Stimulated activated naive B cell treated with anti-CD40 and anti-IgM and Interleukin-4, amounts not matched to agents 10 μg/mL and 1 μg/mL and 100 μg/mL, for 72 hours (primary cell): ENCODE results near the gene FOXA3.

ENCODE experiments used
- ATAC-seq, 2 donors: fragments of 150-1000 bp; cut with Tn5 transposase; replicated peaks; 2 replicates each; pipeline ENCODE4 v1.10.0; 2021; ENCODE audit warnings: moderate library complexity in 1 of 2
- DNase-seq: peaks from one replicate; pipeline ENCODE4 v3.0.0; 2021
- H3K27ac Mint-ChIP-seq: one replicate; pipeline ENCODE4 v1.8.0; 2022; ENCODE audit warnings: mild to moderate bottlenecking, mixed read lengths
- H3K27me3 Mint-ChIP-seq, 2 donors: one replicate each; pipeline ENCODE4 v1.8.0; 2022; ENCODE audit warnings: mixed read lengths in 2 of 2
- H3K36me3 Mint-ChIP-seq, 2 donors: one replicate each; pipeline ENCODE4 v1.8.0; 2022; ENCODE audit warnings: mixed read lengths in 2 of 2, mild to moderate bottlenecking in 1 of 2
- H3K4me1 Mint-ChIP-seq, 2 donors: one replicate each; pipeline ENCODE4 v1.8.0; 2022; ENCODE audit warnings: mixed read lengths in 2 of 2, mild to moderate bottlenecking in 1 of 2
- H3K4me3 Mint-ChIP-seq, 2 donors: one replicate each; pipeline ENCODE4 v1.8.0; 2022; ENCODE audit warnings: mild to moderate bottlenecking in 2 of 2, mixed read lengths in 2 of 2, moderate library complexity in 1 of 2
- H3K9me3 Mint-ChIP-seq, 2 donors: one replicate each; pipeline ENCODE4 v1.8.0; 2022; ENCODE audit warnings: mixed read lengths in 2 of 2, mild to moderate bottlenecking in 1 of 2

Gene FOXA3

DNA sequence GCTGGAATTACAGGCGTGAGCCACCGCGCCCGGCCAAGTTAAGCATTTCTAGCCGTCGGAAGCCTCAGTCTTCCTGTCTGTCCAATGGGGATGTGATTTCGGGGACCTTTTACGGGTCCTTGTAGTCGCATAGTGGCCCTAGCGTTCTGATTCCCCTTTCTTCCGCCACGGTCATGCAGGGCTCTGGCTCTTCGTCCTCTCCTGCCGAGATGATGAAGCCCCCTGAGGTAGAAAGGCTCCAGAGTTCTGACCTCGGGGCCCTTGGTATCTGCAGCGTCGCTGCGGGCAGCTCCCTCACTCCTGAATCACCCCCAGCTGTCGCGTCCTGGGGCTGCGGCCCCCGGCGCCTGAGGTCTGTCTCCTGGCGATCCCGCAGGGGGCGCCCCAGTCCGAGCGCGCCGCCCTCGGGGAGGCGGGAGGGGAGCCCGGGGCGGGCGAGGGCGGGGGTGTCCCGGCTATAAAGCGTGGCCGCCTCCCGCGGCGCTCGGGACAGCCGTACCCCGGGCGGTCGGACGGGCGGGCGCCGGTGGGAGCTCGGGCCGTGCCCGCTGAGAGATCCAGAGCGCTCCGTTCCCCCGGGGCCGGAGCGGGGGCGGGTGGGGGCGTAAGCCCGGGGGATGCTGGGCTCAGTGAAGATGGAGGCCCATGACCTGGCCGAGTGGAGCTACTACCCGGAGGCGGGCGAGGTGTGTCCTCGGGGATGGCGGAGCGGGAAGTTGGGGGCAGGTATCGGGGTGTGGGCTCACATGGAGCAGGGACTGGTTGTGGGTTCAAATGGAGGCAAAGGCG, at the start of gene FOXA3:
Gene FOXA3, plus strand, starts transcription at position 487 of the 789 bp plus-strand sequence. Its CDS starts 131 bp downstream, at position 618.
- ATAC-seq (peak; percentile 8), DNase-seq (peak; percentile 39)
- no peaks in the 10 kb centered on the region for H3K9me3 Mint-ChIP-seq
- H3K27ac Mint-ChIP-seq: peak within 1 kb of the TSS; percentile 96
- H3K4me1 Mint-ChIP-seq: peaks cover 15 to 31% of the 10 kb centered on the region in 2 donors
- H3K27me3 Mint-ChIP-seq: peaks cover 26 to 34% of the 10 kb centered on the region in 2 donors
- peak within 1 kb of the TSS; percentile 90 to 91 for H3K4me3 Mint-ChIP-seq
- peaks cover 6 to 14% of the 10 kb centered on the region in 2 donors for H3K36me3 Mint-ChIP-seq

DNA sequence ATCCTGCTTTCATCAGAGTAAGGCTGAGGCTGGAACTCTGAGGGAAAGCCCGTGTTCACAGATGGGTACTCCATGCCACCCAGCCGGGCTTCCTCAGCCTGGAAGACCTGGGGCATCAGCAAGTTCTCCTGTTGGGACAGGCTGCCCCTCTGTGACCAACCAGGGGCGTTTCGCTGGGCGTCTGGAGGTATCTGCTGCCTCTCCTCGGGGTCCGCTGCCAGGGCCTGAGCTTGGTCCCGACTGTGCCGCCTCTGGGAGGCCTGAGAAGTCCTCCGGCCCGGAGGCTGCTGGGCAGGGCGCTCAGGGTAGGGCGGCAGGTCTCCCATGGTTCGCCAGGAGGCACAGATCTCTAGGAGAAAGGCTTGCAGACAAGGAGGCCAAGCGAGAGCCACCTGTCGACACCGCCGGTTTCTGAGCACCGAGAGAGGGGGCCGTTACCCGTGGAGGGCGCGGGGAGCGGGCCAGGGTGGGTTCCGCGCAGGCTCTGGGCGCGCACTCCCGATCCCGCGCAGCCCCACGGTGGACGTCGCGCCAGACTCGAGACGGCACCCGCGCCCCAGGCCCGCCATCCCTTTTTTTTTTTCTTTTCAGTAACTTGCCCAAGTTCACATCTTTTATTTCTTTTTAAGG, 49.2 kb upstream of the FOXA3 start, which contains the start of gene RSPH6A:
Gene RSPH6A, minus strand, starts transcription at position 458 of the 630 bp plus-strand sequence. Its CDS starts 132 bp downstream, at position 326.
- Mint-ChIP-seq H3K4me1 (peaks cover 13 to 34% of the 10 kb centered on the region in 2 donors), H3K4me3 (peak within 1 kb of the TSS; percentile 52 to 64), H3K27ac (peak within 1 kb of the TSS; percentile 66), H3K9me3 (no peaks in the 10 kb centered on the region), H3K27me3 (peaks cover 12 to 35% of the 10 kb centered on the region in 2 donors), H3K36me3 (peaks cover 38 to 43% of the 10 kb centered on the region in 2 donors)
- DNase-seq: no peak
- no peak for ATAC-seq

DNA sequence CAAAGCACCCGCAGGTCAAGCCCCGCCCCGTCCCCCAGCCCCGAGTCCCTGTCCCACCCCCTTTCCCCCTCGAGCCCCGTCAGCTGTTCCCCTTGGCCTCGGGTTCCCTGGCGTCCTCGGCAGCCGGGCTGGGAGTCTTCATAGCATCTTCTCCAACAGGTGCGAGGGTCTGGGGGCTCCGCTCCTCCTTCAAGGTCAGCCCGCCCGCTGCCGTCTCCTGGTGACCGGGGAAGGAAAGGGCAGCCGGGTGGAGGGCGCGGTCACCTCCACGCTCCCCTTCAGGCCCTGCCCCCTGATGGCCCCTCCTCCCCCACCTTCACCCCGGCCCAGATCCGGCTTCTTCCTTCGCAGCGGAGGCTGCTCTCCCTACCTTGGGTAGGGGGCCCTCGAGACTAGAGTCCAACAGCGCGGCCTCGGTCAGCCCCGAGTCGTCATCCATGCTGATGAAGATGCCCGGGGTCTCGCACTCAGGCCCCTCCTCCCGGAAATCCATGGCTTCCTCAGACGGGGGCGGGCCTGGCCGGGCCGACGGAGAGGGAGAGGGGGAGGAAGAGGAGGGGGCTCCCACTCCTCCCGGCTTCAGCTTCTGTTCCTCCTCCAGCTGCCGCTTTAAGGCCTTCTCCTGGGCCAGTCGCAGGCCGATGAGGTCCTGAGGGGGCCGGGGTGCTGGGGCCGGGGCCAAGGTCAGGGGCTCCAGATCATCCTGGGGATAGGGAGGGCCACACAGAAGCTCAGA, 48.5 kb upstream of the FOXA3 start:
- Mint-ChIP-seq H3K4me1 (peaks cover 10 to 28% of the 10 kb centered on the region in 2 donors), H3K36me3 (peaks cover 39 to 46% of the 10 kb centered on the region in 2 donors), H3K9me3 (no peaks in the 10 kb centered on the region), H3K4me3 (peak overlapping the region; percentile 52 to 64), H3K27ac (peak overlapping the region; percentile 66), H3K27me3 (peaks cover 9 to 30% of the 10 kb centered on the region in 2 donors)
- ATAC-seq: no peak
- DNase-seq: no peak

DNA sequence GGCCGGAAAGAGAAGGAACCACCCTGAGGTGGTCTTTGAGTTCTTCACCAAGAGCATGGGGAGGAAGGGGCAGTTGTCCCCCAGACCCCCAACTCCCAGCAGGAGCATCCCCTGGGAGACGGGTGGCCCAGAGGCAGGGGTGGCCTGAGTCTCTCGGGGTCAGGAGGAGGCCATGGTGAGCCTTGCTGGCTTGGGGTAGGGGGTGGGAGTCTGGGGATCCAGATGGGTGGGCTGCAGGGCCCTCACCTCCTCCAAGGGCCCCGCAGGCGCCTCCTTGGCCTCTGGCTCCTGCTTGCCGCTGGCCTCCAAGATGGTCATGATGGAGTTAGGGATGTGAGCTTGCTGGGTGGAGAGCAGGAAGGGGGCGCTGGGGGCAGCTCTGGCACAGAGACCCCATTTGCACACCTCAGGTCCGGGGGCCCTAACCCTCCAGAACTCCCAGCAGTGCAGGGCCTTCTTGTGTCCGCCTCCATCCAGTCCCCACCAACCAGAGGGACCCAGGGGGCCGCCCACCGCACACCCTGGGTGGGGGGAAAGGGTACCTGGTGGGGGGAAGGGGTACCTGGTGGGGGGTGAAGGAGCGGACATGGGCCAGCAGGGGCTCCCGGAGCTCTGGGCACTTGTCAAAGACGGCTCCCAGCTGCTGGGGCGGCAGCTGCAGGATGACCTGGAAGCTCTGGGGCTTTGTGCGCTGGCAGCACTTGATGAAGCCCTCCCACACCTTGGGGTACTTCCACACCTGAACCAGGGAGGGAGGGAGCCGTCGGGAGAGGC, 47.7 kb upstream of the FOXA3 start:
- DNase-seq: no peak
- Mint-ChIP-seq H3K27ac (no peak overlapping the region), H3K4me3 (no peak overlapping the region), H3K27me3 (peaks cover 8 to 29% of the 10 kb centered on the region in 2 donors), H3K36me3 (peaks cover 45 to 50% of the 10 kb centered on the region in 2 donors), H3K4me1 (peaks cover 9 to 27% of the 10 kb centered on the region in 2 donors), H3K9me3 (no peaks in the 10 kb centered on the region)
- no peak for ATAC-seq

DNA sequence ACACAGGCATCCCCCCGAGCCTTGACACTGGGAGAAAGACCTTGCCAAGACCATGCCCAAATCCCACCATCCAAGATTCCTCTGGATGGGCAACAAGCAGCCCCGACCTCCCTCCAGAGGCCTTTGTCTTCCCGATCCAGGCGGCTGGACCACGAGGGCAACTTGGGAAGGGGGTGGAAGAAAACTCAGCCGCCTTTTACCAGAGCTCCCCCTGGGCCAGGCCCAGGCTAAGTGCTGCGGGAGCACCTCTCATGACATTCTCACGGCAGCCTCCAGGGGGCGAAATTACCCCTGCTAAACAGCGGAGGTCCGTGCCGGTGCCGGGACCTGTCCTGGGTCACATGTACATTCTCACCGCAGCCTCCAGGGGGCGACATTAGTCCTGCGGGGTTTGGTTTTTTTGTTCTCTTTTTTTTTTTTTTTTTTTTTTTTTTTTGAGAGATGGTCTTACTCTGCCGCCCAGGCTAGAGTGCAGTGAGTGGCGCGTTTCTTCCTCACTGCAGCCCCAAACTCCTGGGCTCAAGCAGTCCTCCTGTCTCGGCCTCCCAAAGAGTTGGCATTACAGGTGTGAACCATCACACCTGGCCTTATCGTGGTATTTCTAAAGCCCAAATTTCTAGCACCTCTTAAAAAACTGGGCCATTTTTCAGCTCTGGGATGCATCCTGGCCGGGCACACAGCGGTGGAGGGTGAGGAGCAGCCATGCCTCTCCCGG, 47.0 kb upstream of the FOXA3 start:
- Mint-ChIP-seq H3K36me3 (peaks cover 46 to 51% of the 10 kb centered on the region in 2 donors), H3K27ac (peak overlapping the region; percentile 20), H3K4me1 (peaks cover 9 to 27% of the 10 kb centered on the region in 2 donors), H3K27me3 (peaks cover 7 to 27% of the 10 kb centered on the region in 2 donors), H3K9me3 (no peaks in the 10 kb centered on the region), H3K4me3 (peak overlapping the region in 1 of 2 donors; percentile 22)
- DNase-seq (peak; percentile 91), ATAC-seq (peak; percentile 94 to 97)

DNA sequence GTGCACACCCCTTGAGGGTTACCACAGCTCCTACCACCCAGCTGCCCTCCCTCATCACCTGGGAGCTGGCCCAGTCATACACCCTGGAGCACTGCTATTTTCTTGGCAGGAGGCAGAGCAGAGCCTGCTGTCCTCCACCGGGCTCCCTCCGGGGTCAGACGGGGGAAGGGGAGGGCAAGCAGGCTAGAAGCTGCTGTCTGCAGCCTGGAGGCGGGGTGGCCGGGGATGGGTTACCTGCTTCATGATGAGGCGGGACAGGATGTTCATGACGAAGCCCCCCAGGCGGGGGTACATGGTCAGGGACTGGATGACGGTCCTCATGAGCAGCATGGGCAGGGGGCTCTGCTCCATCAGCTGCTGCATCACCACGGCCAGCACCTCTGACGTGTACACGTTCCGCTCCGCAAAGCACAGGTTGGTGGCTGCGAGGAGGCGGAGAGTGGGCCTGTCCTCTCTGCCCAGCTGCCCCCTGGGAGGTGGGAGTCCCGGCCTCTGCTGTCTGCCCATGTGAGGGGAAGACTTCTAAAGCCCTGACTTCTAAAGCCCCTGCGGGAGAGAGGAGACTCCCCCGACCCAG, 46.3 kb upstream of the FOXA3 start:
- Mint-ChIP-seq H3K27me3 (peaks cover under 1 to 21% of the 10 kb centered on the region in 2 donors), H3K9me3 (no peaks in the 10 kb centered on the region), H3K27ac (peak overlapping the region; percentile 31), H3K4me3 (no peak overlapping the region), H3K36me3 (peaks cover 46 to 52% of the 10 kb centered on the region in 2 donors), H3K4me1 (peaks cover 9 to 27% of the 10 kb centered on the region in 2 donors)
- no peak for DNase-seq
- ATAC-seq: peak; percentile 6 to 17

DNA sequence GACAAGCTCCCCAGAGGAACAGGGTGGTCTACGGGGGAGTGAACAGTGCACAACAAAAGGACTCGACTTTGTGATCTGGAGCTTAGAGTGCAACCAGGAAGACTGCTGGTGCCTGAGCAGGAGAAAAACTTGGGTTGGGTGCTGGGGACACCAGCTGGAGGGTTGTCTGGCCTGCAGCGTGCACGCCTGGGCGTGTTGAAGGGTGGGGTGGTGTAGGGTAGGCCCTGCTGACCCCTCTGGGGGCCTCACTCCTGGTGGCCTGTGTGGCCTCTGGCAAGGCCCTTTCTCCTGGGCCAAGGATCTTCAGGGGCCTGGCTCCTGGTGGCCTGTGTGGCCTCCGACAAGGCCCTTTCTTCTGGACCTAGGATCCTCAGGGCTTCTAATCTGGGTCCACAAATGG, 44.4 kb upstream of the FOXA3 start:
- DNase-seq (no peak), ATAC-seq (no peak)
- Mint-ChIP-seq H3K9me3 (no peaks in the 10 kb centered on the region), H3K27me3 (peaks cover 0 to 6% of the 10 kb centered on the region in 2 donors), H3K4me3 (no peak overlapping the region), H3K4me1 (peaks cover 9 to 27% of the 10 kb centered on the region in 2 donors), H3K27ac (no peak overlapping the region), H3K36me3 (peaks cover 49 to 54% of the 10 kb centered on the region in 2 donors)

DNA sequence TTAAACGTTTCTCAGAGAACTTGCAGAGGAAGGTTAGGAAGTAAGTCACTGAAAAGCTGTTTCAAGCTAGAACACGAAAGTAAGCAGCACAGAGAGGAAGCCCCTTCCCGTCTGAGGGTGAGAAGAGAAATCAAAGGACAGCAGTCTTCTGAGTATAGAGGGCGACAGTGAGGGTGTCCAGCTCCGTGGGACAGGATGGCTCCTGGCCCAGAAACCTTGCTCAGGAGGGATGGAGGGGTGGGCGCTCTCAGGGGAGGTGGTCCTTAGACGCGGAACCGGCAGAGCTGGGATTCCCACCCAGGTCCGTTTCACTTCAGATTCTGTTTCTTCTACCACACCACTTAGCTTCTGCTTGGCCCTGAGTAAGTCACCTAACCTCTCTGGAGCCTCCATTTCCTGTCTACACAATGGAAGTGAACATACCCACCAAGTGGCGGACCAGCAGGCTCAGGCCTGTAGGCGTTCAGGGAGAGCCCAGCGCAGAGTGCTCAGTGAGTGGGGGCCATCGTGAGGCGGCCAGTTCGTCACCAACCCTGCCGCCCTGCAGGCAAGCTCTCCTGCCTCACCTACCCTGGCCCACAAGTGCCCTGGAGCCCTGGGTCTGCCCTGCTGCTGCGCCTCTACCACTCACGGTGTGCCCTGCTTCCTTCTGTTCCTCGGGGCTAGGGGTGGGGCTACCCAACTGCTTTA, 43.6 kb upstream of the FOXA3 start:
- DNase-seq: no peak
- H3K9me3 Mint-ChIP-seq: no peaks in the 10 kb centered on the region
- H3K36me3 Mint-ChIP-seq: peaks cover 50 to 58% of the 10 kb centered on the region in 2 donors
- H3K4me3 Mint-ChIP-seq: no peak overlapping the region
- peaks cover 7 to 25% of the 10 kb centered on the region in 2 donors for H3K4me1 Mint-ChIP-seq
- ATAC-seq: no peak
- peaks cover 0 to 4% of the 10 kb centered on the region in 2 donors for H3K27me3 Mint-ChIP-seq
- peak overlapping the region; percentile 20 for H3K27ac Mint-ChIP-seq

DNA sequence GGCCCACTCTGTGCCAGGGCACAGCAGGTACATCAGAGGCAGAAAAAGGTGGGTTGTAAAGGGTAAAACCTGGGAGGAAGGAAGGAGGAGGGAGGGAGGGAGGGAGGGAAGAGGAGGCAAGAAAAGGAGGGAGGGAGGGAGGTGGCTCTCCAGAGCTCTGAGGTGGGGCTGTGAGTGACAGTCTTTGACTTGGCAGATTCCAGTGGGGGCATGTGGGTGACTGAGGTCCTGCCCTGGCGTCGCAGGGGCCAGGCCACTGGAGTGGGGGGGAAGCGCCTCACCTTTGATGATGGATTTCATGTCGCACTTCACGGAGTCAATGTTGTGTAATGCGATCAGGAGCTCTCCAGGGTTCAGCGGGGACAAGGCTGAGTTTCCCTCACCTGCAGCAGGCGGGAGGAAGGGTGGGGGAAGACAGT, 43.0 kb upstream of the FOXA3 start:
- Mint-ChIP-seq H3K36me3 (peaks cover 50 to 58% of the 10 kb centered on the region in 2 donors), H3K27me3 (no peaks in the 10 kb centered on the region), H3K9me3 (no peaks in the 10 kb centered on the region), H3K4me1 (peaks cover 6 to 20% of the 10 kb centered on the region in 2 donors), H3K4me3 (no peak overlapping the region), H3K27ac (peak overlapping the region; percentile 73)
- DNase-seq (no peak), ATAC-seq (no peak)

DNA sequence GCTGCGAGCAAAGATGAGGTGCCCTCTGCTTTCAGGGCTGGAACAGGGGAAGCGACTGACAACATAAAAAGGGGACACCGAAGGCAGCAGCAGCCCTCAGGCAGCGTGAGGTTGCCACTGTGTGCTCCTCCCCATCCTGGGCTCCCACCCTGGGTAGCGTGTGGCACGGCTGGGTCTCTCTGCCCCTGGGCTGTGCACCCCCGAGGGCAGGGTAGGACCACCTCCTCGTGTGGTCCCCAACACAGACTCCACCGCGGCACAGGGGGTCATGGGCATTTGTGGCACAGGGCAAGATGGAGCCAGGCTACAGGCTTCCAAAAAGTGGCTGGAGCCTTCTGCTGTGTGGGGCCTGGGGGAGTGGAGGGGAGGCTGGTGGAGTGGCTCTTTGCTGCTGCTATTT, 42.6 kb upstream of the FOXA3 start:
- Mint-ChIP-seq H3K9me3 (no peaks in the 10 kb centered on the region), H3K36me3 (peaks cover 49 to 59% of the 10 kb centered on the region in 2 donors), H3K4me3 (no peak overlapping the region), H3K27me3 (no peaks in the 10 kb centered on the region), H3K27ac (no peak overlapping the region), H3K4me1 (peaks cover 6 to 17% of the 10 kb centered on the region in 2 donors)
- ATAC-seq (no peak), DNase-seq (no peak)

DNA sequence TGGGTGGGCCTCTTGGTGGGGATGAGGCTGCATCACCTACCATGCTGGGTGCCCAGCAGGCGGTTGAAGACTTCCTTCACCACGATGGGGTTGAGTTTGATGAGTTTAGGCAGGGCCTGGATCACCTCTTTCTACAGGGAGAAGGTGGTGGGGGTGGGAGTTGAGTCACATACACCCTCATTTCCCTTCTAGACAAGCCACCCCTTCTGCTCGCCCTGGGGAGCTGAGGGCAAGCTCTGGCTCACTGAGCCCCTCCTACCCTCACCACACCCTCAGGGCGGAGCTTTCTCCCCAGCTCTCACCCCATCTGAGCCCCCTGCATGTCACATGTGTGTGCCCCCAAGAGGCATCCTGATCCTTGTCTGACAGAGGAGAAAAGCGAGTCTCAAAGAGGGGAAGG, 41.4 kb upstream of the FOXA3 start:
- H3K27ac Mint-ChIP-seq: no peak overlapping the region
- DNase-seq: no peak
- no peaks in the 10 kb centered on the region for H3K9me3 Mint-ChIP-seq
- no peak overlapping the region for H3K4me3 Mint-ChIP-seq
- H3K36me3 Mint-ChIP-seq: peaks cover 52 to 61% of the 10 kb centered on the region in 2 donors
- no peak for ATAC-seq
- H3K27me3 Mint-ChIP-seq: no peaks in the 10 kb centered on the region
- H3K4me1 Mint-ChIP-seq: peaks cover 1 to 7% of the 10 kb centered on the region in 2 donors

DNA sequence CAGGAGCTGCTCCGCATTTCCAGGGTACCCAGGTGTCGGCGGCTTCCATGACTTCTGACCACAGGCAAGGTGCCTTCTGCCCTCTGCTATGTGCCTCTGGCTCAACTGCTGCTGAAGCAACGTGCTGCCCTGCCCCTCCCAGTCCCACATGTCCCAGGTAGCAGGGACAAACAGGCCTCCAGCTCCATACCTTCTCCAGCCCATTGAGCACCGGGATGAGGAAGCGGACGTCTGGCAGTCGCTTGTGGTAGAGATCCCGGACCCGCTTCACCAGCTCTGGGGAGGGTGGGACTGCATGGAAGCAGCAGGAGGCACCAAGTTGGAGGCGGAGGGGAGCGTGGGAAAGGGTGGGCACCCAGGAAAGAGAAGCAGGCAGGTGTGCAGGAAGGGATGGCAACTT, 40.9 kb upstream of the FOXA3 start:
- ATAC-seq: no peak
- no peaks in the 10 kb centered on the region for H3K9me3 Mint-ChIP-seq
- H3K36me3 Mint-ChIP-seq: peaks cover 57 to 64% of the 10 kb centered on the region in 2 donors
- peak overlapping the region; percentile 65 for H3K27ac Mint-ChIP-seq
- H3K4me1 Mint-ChIP-seq: peaks cover 1 to 6% of the 10 kb centered on the region in 2 donors
- H3K27me3 Mint-ChIP-seq: no peaks in the 10 kb centered on the region
- no peak for DNase-seq
- no peak overlapping the region for H3K4me3 Mint-ChIP-seq
